HepG2 (cell line): ENCODE results near the gene ATF3. TPM values are rescaled to one million over a fixed set of nuclear protein-coding genes. Genes with fewer than 3 reads are reported as not detected.

ENCODE experiments used
- ATAC-seq: fragments of 200-7000 bp; cut with Tn5 transposase; 3 replicates; pipeline ENCODE4 v1.9.1; 2020; ENCODE audit warnings: mild to moderate bottlenecking, moderate library complexity
- BruUV-seq: library from RNA; stranded (reverse); fragments of 400-500 nt; replicated peaks from 2 replicates; lab custom pipeline; 2021; lab: Mats Ljungman, UMichigan
- CTCF ChIA-PET: fragments of 300-600 bp; formaldehyde crosslinking; extraction: SDS; loops from one replicate; lab custom pipeline; 2021; ENCODE audit warnings: low total read pairs, inconsistent platforms, low intra/inter-chr PET ratio; lab: Yijun Ruan, JAX
- POLR2A ChIA-PET: fragments of 350-600 bp; sonication (Branson Sonifier 250); formaldehyde crosslinking; loops from one replicate; lab custom pipeline; 2020; ENCODE audit warnings: antibody characterized with exemption, inconsistent platforms; lab: Yijun Ruan, JAX
- DNase-seq: peaks from one replicate; pipeline ENCODE4 v3.0.0-alpha.2; 2015; ENCODE audit warnings: low spot score
- FAIRE-seq: peaks from 3 replicates; lab custom pipeline; 2011; peaks lifted over from hg19 to GRCh38; lab: Jason Lieb, UNC
- H2AFZ ChIP-seq: one replicate; pipeline ENCODE4 v1.6.1; 2011; ENCODE audit warnings: low read length, inconsistent platforms
- H3K27ac ChIP-seq: fragments of 300-600 bp; 3 replicates; pipeline ENCODE4 v1.8.0; 2011; ENCODE audit warnings: mixed run types, mild to moderate bottlenecking, mixed read lengths, low read length, inconsistent platforms; ENCODE audit not compliant: insufficient read depth; ENCODE audit errors: extremely low read length
- H3K27me3 ChIP-seq, 2 experiments: fragments of 200-600 bp in 1 of 2; 2 replicates in 1 of 2; 3 replicates in 1 of 2; pipeline versions ENCODE4 v1.6.0 to v1.8.0; 2011; ENCODE audit warnings: low read length in 2 of 2, mild to moderate bottlenecking in 2 of 2, moderate library complexity in 2 of 2, inconsistent platforms in 1 of 2; ENCODE audit not compliant: insufficient read depth in 2 of 2, control insufficient read depth in 1 of 2
- H3K36me3 ChIP-seq, 2 experiments: fragments of 200-600 bp in 1 of 2; replicated peaks in 1 of 2; 2 replicates in 1 of 2; 3 replicates in 1 of 2; pipeline versions ENCODE4 v1.5.1 to v1.8.0; 2011; ENCODE audit warnings: low read length in 2 of 2, inconsistent platforms in 1 of 2; ENCODE audit not compliant: insufficient read depth in 2 of 2, control insufficient read depth in 1 of 2
- H3K4me1 ChIP-seq: 2 replicates; pipeline ENCODE4 v1.5.1; 2012; ENCODE audit warnings: low read length, inconsistent platforms; ENCODE audit not compliant: insufficient read depth
- H3K4me2 ChIP-seq: 2 replicates; pipeline ENCODE4 v1.6.0; 2011; ENCODE audit warnings: low read depth, low read length, inconsistent platforms
- H3K4me3 ChIP-seq, 3 experiments: fragments of 200-600 bp in 1 of 3; sonication (generic), shearing (Covaris generic) in 1 of 3; replicated peaks in 1 of 3; 2 replicates each; pipeline ENCODE4 v1.5.1; 2011 to 2016; ENCODE audit warnings: low read length in 3 of 3, inconsistent platforms in 2 of 3, low read depth in 2 of 3, mild to moderate bottlenecking in 2 of 3, control low read depth in 1 of 3, mixed read lengths in 1 of 3; ENCODE audit not compliant: insufficient read depth in 1 of 3
- H3K79me2 ChIP-seq: one replicate; pipeline ENCODE4 v1.6.1; 2011; ENCODE audit warnings: low read length, inconsistent platforms; ENCODE audit not compliant: insufficient read depth
- H3K9ac ChIP-seq: 2 replicates; pipeline ENCODE4 v1.6.0; 2011; ENCODE audit warnings: mild to moderate bottlenecking, low read depth, low read length, inconsistent platforms; ENCODE audit not compliant: insufficient read depth
- H3K9me3 ChIP-seq: 2 replicates; pipeline ENCODE4 v1.5.1; 2012; ENCODE audit warnings: mild to moderate bottlenecking, low read length
- H4K20me1 ChIP-seq: 2 replicates; pipeline ENCODE4 v1.6.0; 2011; ENCODE audit warnings: inconsistent platforms, mild to moderate bottlenecking, low read length, moderate library complexity; ENCODE audit not compliant: insufficient read depth
- EP300 ChIP-seq, 3 experiments: sonication (generic) in 1 of 3; formaldehyde crosslinking in 1 of 3; IDR thresholded peaks; 2 replicates each; pipeline versions ENCODE4 v1.5.1 to v1.6.1; 2011 to 2020; ENCODE audit warnings: low read depth in 2 of 3, low read length in 2 of 3, borderline replicate concordance in 1 of 3, improper control_type of control experiment in 1 of 3, mild to moderate bottlenecking in 1 of 3, missing genetic modification reagents in 1 of 3, moderate library complexity in 1 of 3
- GRHL1 ChIP-seq: sonication (generic); formaldehyde crosslinking; conservative IDR thresholded peaks from 2 replicates; pipeline ENCODE4 v1.8.0; 2022; ENCODE audit warnings: missing genetic modification reagents
- MEIS1 ChIP-seq: sonication (generic); formaldehyde crosslinking; IDR thresholded peaks from 2 replicates; pipeline ENCODE4 v1.9.0; 2021; ENCODE audit warnings: mild to moderate bottlenecking, missing genetic modification reagents, moderate library complexity, borderline replicate concordance
- NR1H2 ChIP-seq: sonication (generic); formaldehyde crosslinking; IDR thresholded peaks from 2 replicates; pipeline ENCODE4 v1.8.1; 2022; ENCODE audit warnings: low read depth, missing genetic modification reagents, borderline replicate concordance
- PBX3 ChIP-seq: sonication (generic); formaldehyde crosslinking; IDR thresholded peaks from 2 replicates; pipeline ENCODE4 v1.8.1; 2023; ENCODE audit warnings: missing genetic modification reagents, inconsistent platforms, borderline replicate concordance
- TARDBP ChIP-seq: sonication (generic); formaldehyde crosslinking; IDR thresholded peaks from 2 replicates; pipeline ENCODE4 v1.8.0; 2022; ENCODE audit warnings: mild to moderate bottlenecking, missing genetic modification reagents
- ZNF510 ChIP-seq: sonication (generic); formaldehyde crosslinking; IDR thresholded peaks from 2 replicates; pipeline ENCODE4 v1.4.0; 2020; ENCODE audit warnings: low read depth, mild to moderate bottlenecking, missing genetic modification reagents
- ZNF569 ChIP-seq: sonication (generic); formaldehyde crosslinking; IDR thresholded peaks from 2 replicates; pipeline ENCODE4 v1.5.0; 2020; ENCODE audit warnings: mild to moderate bottlenecking, missing genetic modification reagents, moderate library complexity, borderline replicate concordance
- ZNF605 ChIP-seq: sonication (generic); formaldehyde crosslinking; IDR thresholded peaks from 2 replicates; pipeline ENCODE4 v1.8.0; 2022; ENCODE audit warnings: mild to moderate bottlenecking, missing genetic modification reagents
- ZNF83 ChIP-seq: sonication (generic); formaldehyde crosslinking; IDR thresholded peaks from 2 replicates; pipeline ENCODE4 v1.4.0; 2020; ENCODE audit warnings: missing genetic modification reagents, mild to moderate bottlenecking, borderline replicate concordance
- WGBS: methylation state at CpG from one replicate; pipeline ENCODE4 v1.1.6; 2017; ENCODE audit warnings: low lambda C conversion rate; 5-methylcytosine and 5-hydroxymethylcytosine counted together
- in situ Hi-C: cut with HindIII; loops from 2 replicates; pipeline ENCODE4 v1.10.0; 2017; ENCODE audit warnings: low pct_unique_long_range_greater_than_20kb; ENCODE audit not compliant: extremely low pct_ligation_motif_present
- intact Hi-C: fragments of 100-400 bp; cut with micrococcal nuclease; formaldehyde crosslinking; loops from one replicate; pipeline ENCODE4 v1.10.0; 2022; ENCODE audit not compliant: unreplicated experiment
- polyA plus RNA-seq, 8 experiments: library from polyadenylated mRNA; depleted of rRNA in 3 of 8; stranded (reverse) in 7 of 8; unstranded in 1 of 8; fragments of >200 nt; fragmentation: Illumina TruSeq in 4 of 8; extraction: Trizol in 4 of 8; gene quantifications; 2 replicates each; pipeline versions ENCODE4 v1.2.1 to v1.2.3, GENCODE V29; 2011 to 2016; ENCODE audit warnings: low read depth in 4 of 8, missing spikeins in 1 of 8, mixed read lengths in 1 of 8; ENCODE audit not compliant: insufficient read depth in 1 of 8
- total RNA-seq, 5 experiments: library from RNA; depleted of rRNA; stranded (reverse); fragments of >200 nt; fragmentation: Illumina TruSeq; extraction: Trizol; gene quantifications; 2 replicates each; pipeline ENCODE4 v1.2.3, GENCODE V29; 2016; ENCODE audit warnings: low read depth in 1 of 5

The ATF3 gene
- total and polyA plus RNA-seq, 2 of the 13 experiments (the other 11 are each of a cell fraction or from before 2014, with no cell fraction given): 5.0 to 13.0 TPM

- Histone ChIP-seq H3K79me2 (no peaks in the 10 kb centered on the region), H3K4me1 (peaks cover 15% of the 10 kb centered on the region), H3K4me2 (no peak overlapping the region), H3K9ac (no peak overlapping the region), H3K9me3 (no peaks in the 10 kb centered on the region), H3K36me3 (no peaks in the 10 kb centered on the region), H4K20me1 (no peaks in the 10 kb centered on the region), H3K27ac (no peak overlapping the region), H2AFZ (no peak overlapping the region), H3K4me3 (no peak overlapping the region), H3K27me3 (no peaks in the 10 kb centered on the region; a peak in 1 of 5 replicates)
- FAIRE-seq (no peak), ATAC-seq (no peak), DNase-seq (no peak)
- WGBS: 19% methylated on average over 2 of the region's 2 CpGs
- in situ Hi-C loops: no loop called here
- TF ChIP-seq PBX3: no peak
- no peak for TF ChIP-seq NR1H2 (CRISPR knock-in tag)
- no peak for TF ChIP-seq ZNF605
- no peak for TF ChIP-seq ZNF510
- no peak for TF ChIP-seq MEIS1 (CRISPR knock-in tag)
- TF ChIP-seq ZNF83 (CRISPR knock-in tag): no peak
- no peak for TF ChIP-seq GRHL1 (CRISPR knock-in tag)
- TF ChIP-seq ZNF569 (CRISPR knock-in tag): no peak
- no peak for TF ChIP-seq TARDBP
- TF ChIP-seq EP300 (IDR thresholded peaks at IDR 0.05; ENCODE audit: low read depth in 2 of 2, low read length in 2 of 2): no peak
- no peak for TF ChIP-seq EP300 (CRISPR knock-in tag; IDR thresholded peaks at IDR 0.05; ENCODE audit: borderline replicate concordance)
- POLR2A ChIA-PET: no interaction called here
- intact Hi-C loops: no loop called here
- CTCF ChIA-PET: no interaction called here
- BruUV-seq: no TSS peak
These were observed 33.2 kb upstream of the ATF3 start for GRCh38 chr1:212575333-212575732.
